Stimulated activated naive CD8-positive, alpha-beta T cell treated with anti-CD3 and anti-CD28 coated beads, Interleukin-15, Interleukin-2, amounts not matched to agents 100 ng/mL and 50 ng/mL, for 24 hours (primary cell): ENCODE data around the gene MVB12A.

Experiments used
- H3K27ac Mint-ChIP-seq: one replicate; pipeline ENCODE4 v1.8.0; 2021; ENCODE audit warnings: mild to moderate bottlenecking, mixed read lengths
- H3K27me3 Mint-ChIP-seq: one replicate; pipeline ENCODE4 v1.8.0; 2021; ENCODE audit warnings: mixed read lengths
- H3K36me3 Mint-ChIP-seq: one replicate; pipeline ENCODE4 v1.8.0; 2021; ENCODE audit warnings: low read depth, mixed read lengths
- H3K4me1 Mint-ChIP-seq: one replicate; pipeline ENCODE4 v1.8.0; 2021; ENCODE audit warnings: low read depth, mixed read lengths
- H3K4me3 Mint-ChIP-seq: one replicate; pipeline ENCODE4 v1.8.0; 2021; ENCODE audit warnings: mild to moderate bottlenecking, mixed read lengths
- H3K9me3 Mint-ChIP-seq: one replicate; pipeline ENCODE4 v1.8.0; 2021; ENCODE audit warnings: mixed read lengths

Gene MVB12A

DNA sequence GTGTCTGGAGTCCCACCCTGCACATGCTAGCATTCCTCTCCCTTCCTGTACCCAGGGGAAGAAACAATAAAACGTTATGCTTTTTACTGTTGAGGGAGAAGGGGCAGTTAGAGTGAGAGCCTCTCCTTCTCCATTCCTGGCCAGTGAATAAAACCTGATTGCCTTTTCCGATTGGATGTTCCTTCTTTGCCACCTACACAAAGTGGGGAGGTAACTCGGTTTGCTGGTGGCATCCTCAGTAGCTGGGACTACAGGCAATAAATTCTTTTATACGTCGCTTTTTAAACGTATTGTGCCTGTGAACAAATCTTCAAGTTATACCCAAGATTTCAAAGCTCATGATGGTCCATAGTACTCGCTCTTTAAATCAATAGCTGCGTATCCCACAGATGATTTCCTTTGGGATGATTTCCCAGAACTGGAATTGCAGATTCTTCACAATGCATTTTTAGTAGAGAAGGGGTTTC lies 660 bp upstream of the MVB12A start:
- Mint-ChIP-seq H3K27me3 (no peaks in the 10 kb centered on the region), H3K9me3 (no peaks in the 10 kb centered on the region), H3K4me3 (peak overlapping the region; percentile 92), H3K4me1 (peaks cover 18% of the 10 kb centered on the region), H3K36me3 (peaks cover 10% of the 10 kb centered on the region), H3K27ac (peak overlapping the region; percentile 90)

GRCh38 chr19:17420475-17420924 lies 653 bp downstream of the MVB12A start:
- H3K4me1 Mint-ChIP-seq: peaks cover 18% of the 10 kb centered on the region
- H3K27me3 Mint-ChIP-seq: no peaks in the 10 kb centered on the region
- peak overlapping the region; percentile 92 for H3K4me3 Mint-ChIP-seq
- peak overlapping the region; percentile 34 for H3K27ac Mint-ChIP-seq
- H3K36me3 Mint-ChIP-seq: peaks cover 4% of the 10 kb centered on the region
- no peaks in the 10 kb centered on the region for H3K9me3 Mint-ChIP-seq

DNA sequence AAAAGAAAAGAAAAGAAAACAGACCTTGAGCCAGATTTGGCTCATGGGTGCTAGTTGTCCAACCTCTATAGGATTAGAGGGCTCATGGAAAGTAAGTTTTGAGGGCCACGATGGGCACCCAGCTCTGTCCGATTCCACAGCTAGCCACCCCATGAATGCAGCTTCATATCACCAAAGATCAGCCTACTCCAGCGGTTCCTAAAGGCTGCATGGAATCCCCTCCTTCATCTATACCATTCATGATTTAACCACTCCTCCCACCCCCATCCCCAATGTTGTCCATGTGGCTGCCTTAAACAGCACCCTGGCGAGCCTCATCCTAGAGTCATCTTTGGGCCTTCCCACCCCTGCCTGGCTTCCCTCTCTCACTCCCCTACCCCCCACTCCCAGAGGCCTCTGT lies 2.1 kb downstream of the MVB12A start:
- H3K36me3 Mint-ChIP-seq: no peaks in the 10 kb centered on the region
- H3K27me3 Mint-ChIP-seq: no peaks in the 10 kb centered on the region
- no peak overlapping the region for H3K27ac Mint-ChIP-seq
- no peaks in the 10 kb centered on the region for H3K9me3 Mint-ChIP-seq
- H3K4me3 Mint-ChIP-seq: no peak overlapping the region
- H3K4me1 Mint-ChIP-seq: peaks cover 18% of the 10 kb centered on the region

DNA sequence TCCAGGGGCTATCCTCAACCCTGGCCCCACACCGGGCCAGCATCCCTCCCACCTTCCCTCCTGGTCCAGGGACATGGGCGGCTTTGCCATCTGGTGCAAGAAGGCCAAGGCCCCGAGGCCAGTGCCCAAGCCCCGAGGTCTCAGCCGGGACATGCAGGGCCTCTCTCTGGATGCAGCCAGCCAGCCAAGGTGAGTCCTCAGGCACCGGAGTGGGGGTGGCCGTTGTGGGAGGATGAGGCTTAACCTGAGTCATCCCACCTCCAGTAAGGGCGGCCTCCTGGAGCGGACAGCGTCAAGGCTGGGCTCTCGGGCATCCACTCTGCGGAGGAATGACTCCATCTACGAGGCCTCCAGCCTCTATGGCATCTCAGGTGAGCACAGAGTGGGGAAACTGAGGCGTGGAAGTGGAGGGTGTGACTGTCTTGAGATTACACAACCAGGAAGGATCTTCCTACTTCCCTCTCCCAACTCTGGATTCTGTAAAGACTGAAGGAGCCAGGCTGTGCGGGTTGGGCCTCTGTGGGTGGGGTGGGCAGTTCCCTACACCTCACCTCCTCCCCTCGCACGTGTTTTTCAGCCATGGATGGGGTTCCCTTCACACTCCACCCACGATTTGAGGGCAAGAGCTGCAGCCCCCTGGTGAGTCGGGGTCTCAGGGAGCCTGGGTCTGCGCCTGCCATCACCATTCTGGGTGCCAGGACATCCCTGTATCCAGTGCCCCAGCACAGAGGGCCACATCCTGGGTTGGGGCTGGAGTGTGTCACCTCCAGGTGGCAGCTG lies 3.8 kb downstream of the MVB12A start:
- H3K36me3 Mint-ChIP-seq: no peaks in the 10 kb centered on the region
- no peak overlapping the region for H3K4me3 Mint-ChIP-seq
- no peaks in the 10 kb centered on the region for H3K9me3 Mint-ChIP-seq
- no peak overlapping the region for H3K27ac Mint-ChIP-seq
- H3K4me1 Mint-ChIP-seq: peaks cover 17% of the 10 kb centered on the region
- H3K27me3 Mint-ChIP-seq: no peaks in the 10 kb centered on the region

DNA sequence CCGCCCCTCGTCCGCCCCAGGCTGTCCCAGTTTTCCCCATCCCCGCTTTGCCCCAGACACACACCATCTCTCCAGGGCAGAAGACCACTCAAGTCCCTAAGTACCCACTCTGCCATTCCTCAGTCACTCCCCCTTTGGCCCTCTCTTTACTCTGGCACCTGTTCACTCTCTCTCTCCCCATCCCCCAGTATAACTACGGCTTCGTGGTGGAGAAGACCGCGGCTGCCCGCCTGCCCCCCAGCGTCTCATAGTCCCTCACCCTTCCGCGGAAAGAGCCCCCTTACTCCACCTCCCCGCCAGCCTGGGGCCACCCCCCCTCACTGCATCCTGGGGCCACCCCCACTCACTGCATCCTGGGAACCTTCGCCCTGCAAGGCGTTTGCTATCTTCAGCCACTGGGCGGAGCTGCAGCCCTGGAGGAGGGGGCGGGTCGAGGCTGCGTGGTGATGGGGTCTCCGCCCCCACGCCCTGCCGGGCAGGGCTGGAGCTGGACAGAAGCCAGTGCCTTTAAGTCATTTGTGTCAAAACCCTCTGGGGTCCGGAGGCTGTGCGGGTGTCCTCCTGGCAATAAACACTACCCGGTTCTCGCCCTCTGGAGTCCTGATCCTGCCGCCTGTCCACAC lies 5.0 kb downstream of the MVB12A start:
- H3K4me1 Mint-ChIP-seq: peaks cover 7% of the 10 kb centered on the region
- H3K36me3 Mint-ChIP-seq: no peaks in the 10 kb centered on the region
- no peak overlapping the region for H3K27ac Mint-ChIP-seq
- H3K9me3 Mint-ChIP-seq: no peaks in the 10 kb centered on the region
- H3K27me3 Mint-ChIP-seq: no peaks in the 10 kb centered on the region
- H3K4me3 Mint-ChIP-seq: no peak overlapping the region

GRCh38 chr19:17429641-17430113 lies 9.8 kb downstream of the MVB12A start:
- no peaks in the 10 kb centered on the region for H3K36me3 Mint-ChIP-seq
- H3K9me3 Mint-ChIP-seq: no peaks in the 10 kb centered on the region
- H3K27ac Mint-ChIP-seq: no peak overlapping the region
- H3K4me3 Mint-ChIP-seq: no peak overlapping the region
- H3K4me1 Mint-ChIP-seq: no peaks in the 10 kb centered on the region
- H3K27me3 Mint-ChIP-seq: no peaks in the 10 kb centered on the region

GRCh38 chr19:17431417-17431816 lies 11.6 kb downstream of the MVB12A start:
- Mint-ChIP-seq H3K36me3 (no peaks in the 10 kb centered on the region), H3K4me3 (no peak overlapping the region), H3K27ac (no peak overlapping the region), H3K27me3 (no peaks in the 10 kb centered on the region), H3K9me3 (no peaks in the 10 kb centered on the region), H3K4me1 (no peaks in the 10 kb centered on the region)

DNA sequence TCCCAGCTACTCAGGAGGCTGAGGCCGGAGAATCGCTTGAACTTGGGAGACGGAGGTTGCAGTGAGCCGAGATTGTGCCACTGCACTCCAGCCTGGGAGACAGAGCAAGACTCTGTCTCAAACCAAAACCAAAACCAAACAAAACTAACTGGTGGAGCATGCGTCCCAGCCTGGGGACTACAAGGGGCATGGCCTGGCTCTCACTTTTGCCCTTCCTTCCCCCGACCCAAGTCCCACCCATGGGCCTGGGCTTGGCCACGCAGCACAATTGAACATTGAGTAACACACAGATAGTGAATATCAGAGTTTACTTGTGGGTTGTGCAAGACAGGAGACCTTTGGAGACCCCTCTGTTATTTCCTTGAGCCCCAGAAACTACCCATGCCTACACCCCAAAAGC lies 15.4 kb downstream of the MVB12A start:
- H3K4me1 Mint-ChIP-seq: no peaks in the 10 kb centered on the region
- no peak overlapping the region for H3K27ac Mint-ChIP-seq
- no peaks in the 10 kb centered on the region for H3K36me3 Mint-ChIP-seq
- no peaks in the 10 kb centered on the region for H3K9me3 Mint-ChIP-seq
- no peaks in the 10 kb centered on the region for H3K27me3 Mint-ChIP-seq
- no peak overlapping the region for H3K4me3 Mint-ChIP-seq

DNA sequence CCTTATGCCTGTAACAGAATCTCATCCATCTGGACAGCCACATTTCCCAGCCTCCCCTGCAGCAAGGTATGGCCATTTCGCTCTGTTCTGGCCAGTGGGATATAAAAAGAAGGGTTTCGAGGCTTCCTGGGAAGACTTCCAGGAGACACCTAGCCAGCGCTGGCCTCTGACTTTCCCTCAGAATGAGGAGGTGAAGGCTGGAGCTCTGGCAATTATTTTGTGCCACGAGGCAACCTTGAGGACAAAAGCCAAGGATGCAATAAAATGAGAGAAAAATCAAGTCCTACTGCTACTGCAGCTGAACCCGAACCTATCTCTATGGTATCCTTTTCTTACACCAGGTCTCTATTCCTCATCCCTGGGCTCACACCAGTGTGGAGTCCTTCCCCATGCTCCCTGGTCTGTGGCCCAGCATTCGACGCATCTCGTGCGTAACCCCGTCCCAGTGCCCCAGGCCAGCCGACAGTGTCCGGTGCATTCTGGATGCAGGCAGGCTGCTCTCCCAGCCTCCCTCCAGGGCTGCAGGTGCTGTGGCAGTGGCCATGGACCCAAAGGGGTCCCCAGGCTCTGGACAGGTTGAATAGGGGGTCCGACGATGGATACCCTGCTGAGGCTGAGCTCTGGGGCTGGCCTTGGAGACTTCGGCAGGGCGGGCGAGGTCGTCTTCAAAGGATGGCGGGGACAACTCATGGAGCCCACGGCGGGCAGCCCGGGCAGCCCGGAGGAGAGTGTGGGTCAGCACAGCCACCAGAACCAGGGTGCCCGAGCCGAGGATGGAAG lies 16.4 kb downstream of the MVB12A start:
- H3K27ac Mint-ChIP-seq: no peak overlapping the region
- no peaks in the 10 kb centered on the region for H3K27me3 Mint-ChIP-seq
- no peak overlapping the region for H3K4me3 Mint-ChIP-seq
- no peaks in the 10 kb centered on the region for H3K4me1 Mint-ChIP-seq
- H3K36me3 Mint-ChIP-seq: no peaks in the 10 kb centered on the region
- no peaks in the 10 kb centered on the region for H3K9me3 Mint-ChIP-seq

- H3K27ac Mint-ChIP-seq: no peak overlapping the region
Measured at GRCh38 chr19:17436874-17437267, 17.0 kb downstream of the MVB12A start.

GRCh38 chr19:17441241-17442021 lies 21.6 kb downstream of the MVB12A start:
- Mint-ChIP-seq H3K27me3 (no peaks in the 10 kb centered on the region), H3K4me3 (no peak overlapping the region), H3K27ac (no peak overlapping the region), H3K36me3 (no peaks in the 10 kb centered on the region), H3K4me1 (no peaks in the 10 kb centered on the region), H3K9me3 (no peaks in the 10 kb centered on the region)

More at GRCh38 chr19:17436874-17437267, 17.0 kb downstream of the MVB12A start:
- Mint-ChIP-seq H3K4me1 (no peaks in the 10 kb centered on the region), H3K9me3 (no peaks in the 10 kb centered on the region), H3K36me3 (no peaks in the 10 kb centered on the region), H3K27me3 (no peaks in the 10 kb centered on the region), H3K4me3 (no peak overlapping the region)

DNA sequence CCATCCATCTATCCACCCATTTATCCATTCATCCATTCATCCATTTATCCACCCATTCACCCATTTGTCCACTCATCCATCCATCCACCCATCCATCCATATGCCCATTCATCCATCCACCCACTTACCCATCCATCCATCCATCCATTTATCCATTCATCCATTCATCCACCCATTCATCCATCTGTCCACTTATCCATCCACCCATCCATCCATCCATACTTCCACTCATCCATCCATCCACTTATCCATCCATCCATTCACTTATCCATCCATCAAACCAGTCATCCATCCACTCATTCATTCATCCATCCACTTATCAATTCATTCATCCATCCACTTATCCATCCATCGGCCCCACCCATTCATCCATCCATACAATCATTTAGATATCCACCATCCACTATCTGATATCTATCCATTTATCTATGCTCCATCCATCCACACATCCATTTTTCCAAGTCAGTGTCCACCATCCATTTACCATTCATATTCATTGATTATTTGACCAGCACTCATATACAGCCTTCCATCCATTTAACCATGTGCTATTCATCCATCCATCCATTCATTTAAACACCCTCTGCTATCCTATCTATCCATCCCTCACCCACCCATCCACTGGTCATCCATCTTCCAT lies 25.8 kb downstream of the MVB12A start:
- H3K4me3 Mint-ChIP-seq: no peak overlapping the region
- peaks cover 16% of the 10 kb centered on the region for H3K4me1 Mint-ChIP-seq
- no peak overlapping the region for H3K27ac Mint-ChIP-seq
- no peaks in the 10 kb centered on the region for H3K36me3 Mint-ChIP-seq
- no peaks in the 10 kb centered on the region for H3K9me3 Mint-ChIP-seq
- peaks cover 15% of the 10 kb centered on the region for H3K27me3 Mint-ChIP-seq

DNA sequence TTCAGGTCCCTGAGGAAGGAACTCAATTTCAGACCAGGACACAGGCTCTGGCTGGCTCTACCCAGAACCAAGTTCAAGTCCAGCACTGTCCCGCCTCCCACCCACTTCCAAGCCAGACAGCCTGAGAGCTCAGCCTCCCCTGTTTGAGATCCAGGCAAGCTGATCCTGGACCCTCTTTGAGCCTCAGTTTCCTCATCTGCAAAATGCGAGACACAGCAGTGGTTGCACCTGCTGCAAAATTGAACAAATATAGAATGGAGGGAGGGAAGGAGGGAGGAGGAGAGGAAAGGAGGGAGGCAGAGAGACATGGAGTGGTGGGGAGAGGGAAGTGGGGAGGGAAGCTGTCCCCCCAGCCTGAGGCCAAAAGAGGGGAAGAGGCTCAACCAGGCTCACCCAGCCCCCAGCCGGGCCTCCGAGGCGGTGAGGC lies 27.9 kb downstream of the MVB12A start:
- peaks cover 24% of the 10 kb centered on the region for H3K4me1 Mint-ChIP-seq
- H3K4me3 Mint-ChIP-seq: no peak overlapping the region
- H3K27me3 Mint-ChIP-seq: peaks cover 19% of the 10 kb centered on the region
- H3K27ac Mint-ChIP-seq: no peak overlapping the region
- no peaks in the 10 kb centered on the region for H3K9me3 Mint-ChIP-seq
- no peaks in the 10 kb centered on the region for H3K36me3 Mint-ChIP-seq
